HCT116 (cell line): Measurements from ENCODE around the gene IQCM. TPM values are rescaled to one million over a fixed set of nuclear protein-coding genes. Genes with fewer than 3 reads are reported as not detected.

Source experiments
- ATAC-seq: fragments of 200-7000 bp; cut with Tn5 transposase; 2 replicates; pipeline ENCODE4 v1.9.1; 2020; ENCODE audit warnings: mild to moderate bottlenecking, moderate library complexity
- BruUV-seq: library from RNA; stranded (reverse); fragments of 400-500 nt; replicated peaks from 2 replicates; lab custom pipeline; 2021; lab: Mats Ljungman, UMichigan
- CTCF ChIA-PET: fragments of 300-600 bp; sonication (Branson Sonifier 250); formaldehyde crosslinking; loops from one replicate; lab custom pipeline; 2021; ENCODE audit warnings: antibody characterized with exemption; lab: Charles Lee
- POLR2A ChIA-PET: fragments of 300-600, 350-600 bp; sonication (Branson Sonifier 250); formaldehyde crosslinking; loops from one replicate; lab custom pipeline; 2021; ENCODE audit warnings: antibody characterized with exemption; lab: Charles Lee
- RAD21 ChIA-PET, 2 experiments: fragments of 300-600 bp; sonication (Branson Sonifier 250); formaldehyde crosslinking; loops; one replicate each; lab custom pipeline; 2023; ENCODE audit warnings: low total read pairs in 2 of 2; ENCODE audit not compliant: uncharacterized antibody in 2 of 2, unreplicated experiment in 2 of 2, low non-redundant PET in 1 of 2; lab: Charles Lee
- DNase-seq: peaks from one replicate; pipeline ENCODE4 v3.0.0-alpha.2; 2010; ENCODE audit warnings: low read depth, low spot score
- H2AFZ ChIP-seq: fragments of 200-600 bp; shearing (Covaris generic), sonication (generic); 2 replicates; pipeline ENCODE4 v1.6.1; 2017; ENCODE audit warnings: low read depth, mixed run types, mixed read lengths, antibody characterized with exemption, low read length; ENCODE audit not compliant: poor library complexity, severe bottlenecking
- H3K27ac ChIP-seq: 2 replicates; pipeline ENCODE4 v1.5.1; 2012; ENCODE audit warnings: low read depth, low read length
- H3K27me3 ChIP-seq: fragments of 200-600 bp; sonication (generic); 2 replicates; pipeline ENCODE4 v1.6.1; 2016; ENCODE audit warnings: mixed run types, low read length, mixed read lengths; ENCODE audit not compliant: insufficient read depth
- H3K36me3 ChIP-seq, 2 experiments: fragments of 200-500 bp in 1 of 2; fragments of 200-600 bp in 1 of 2; sonication (Bioruptor generic) in 1 of 2; sonication (generic) in 1 of 2; 2 replicates each; pipeline versions ENCODE4 v1.5.1 to v1.6.1; 2014 to 2016; ENCODE audit warnings: low read length in 2 of 2, inconsistent platforms in 1 of 2, mixed read lengths in 1 of 2, mixed run types in 1 of 2; ENCODE audit not compliant: insufficient read depth in 2 of 2, control insufficient read depth in 1 of 2
- H3K4me1 ChIP-seq, 2 experiments: fragments of 200-600 bp in 1 of 2; sonication (generic) in 1 of 2; 2 replicates each; pipeline versions ENCODE4 v1.5.1 to v1.6.1; 2012 to 2017; ENCODE audit warnings: low read length in 2 of 2, inconsistent platforms in 1 of 2, mild to moderate bottlenecking in 1 of 2, mixed read lengths in 1 of 2, mixed run types in 1 of 2, moderate library complexity in 1 of 2; ENCODE audit not compliant: insufficient read depth in 2 of 2, control insufficient read depth in 1 of 2
- H3K4me2 ChIP-seq: fragments of 200-600 bp; sonication (generic); 2 replicates; pipeline ENCODE4 v1.6.1; 2017; ENCODE audit warnings: mixed run types, low read length, mixed read lengths
- H3K4me3 ChIP-seq, 2 experiments: fragments of 200-600 bp in 1 of 2; sonication (generic) in 1 of 2; replicated peaks in 1 of 2; 2 replicates each; pipeline ENCODE4 v1.5.1; 2011 to 2016; ENCODE audit warnings: low read length in 2 of 2, control low read depth in 1 of 2, low read depth in 1 of 2, mild to moderate bottlenecking in 1 of 2, mixed read lengths in 1 of 2, mixed run types in 1 of 2
- H3K79me2 ChIP-seq: fragments of 200-600 bp; sonication (generic); 2 replicates; pipeline ENCODE4 v1.6.1; 2017; ENCODE audit warnings: mild to moderate bottlenecking, mixed run types, low read length, moderate library complexity, mixed read lengths; ENCODE audit not compliant: insufficient read depth
- H3K9ac ChIP-seq: fragments of 200-600 bp; sonication (generic); 2 replicates; pipeline ENCODE4 v1.6.1; 2016; ENCODE audit warnings: low read length, mixed read lengths
- H3K9me2 ChIP-seq: fragments of 200-600 bp; sonication (generic), shearing (Covaris generic); 2 replicates; pipeline ENCODE4 v1.6.1; 2017; ENCODE audit warnings: mixed run types, mild to moderate bottlenecking, moderate library complexity; ENCODE audit not compliant: insufficient read depth
- H3K9me3 ChIP-seq, 2 experiments: fragments of 200-500 bp in 1 of 2; fragments of 200-600 bp in 1 of 2; sonication (Bioruptor generic) in 1 of 2; sonication (generic) in 1 of 2; 2 replicates each; pipeline ENCODE4 v1.6.1; 2014 to 2017; ENCODE audit warnings: low read length in 2 of 2, mixed read lengths in 2 of 2, inconsistent platforms in 1 of 2, low read depth in 1 of 2, mild to moderate bottlenecking in 1 of 2, mixed run types in 1 of 2, moderate library complexity in 1 of 2; ENCODE audit not compliant: control insufficient read depth in 1 of 2, insufficient read depth in 1 of 2
- H4K20me1 ChIP-seq: fragments of 200-600 bp; sonication (generic), shearing (Covaris generic); 2 replicates; pipeline ENCODE4 v1.6.1; 2017; ENCODE audit warnings: mixed run types, mild to moderate bottlenecking, moderate library complexity; ENCODE audit not compliant: insufficient read depth
- CBX3 ChIP-seq: IDR thresholded peaks from 2 replicates; pipeline ENCODE4 v1.6.1; 2012; ENCODE audit warnings: low read depth
- CEBPB ChIP-seq: IDR thresholded peaks from 2 replicates; pipeline ENCODE4 v1.6.1; 2012; ENCODE audit warnings: low read depth
- CTCF ChIP-seq, 3 experiments: fragments of 200-600 bp in 1 of 3; sonication (generic) in 1 of 3; IDR thresholded peaks in 2 of 3; conservative IDR thresholded peaks in 1 of 3; 2 replicates each; pipeline ENCODE4 v1.5.1; 2012 to 2017; ENCODE audit warnings: low read depth in 2 of 3, low read length in 2 of 3, antibody characterized with exemption in 1 of 3, borderline replicate concordance in 1 of 3, control low read depth in 1 of 3, mild to moderate bottlenecking in 1 of 3, mixed read lengths in 1 of 3, mixed run types in 1 of 3, moderate library complexity in 1 of 3; ENCODE audit not compliant: insufficient read depth in 1 of 3
- EGR1 ChIP-seq: IDR thresholded peaks from 2 replicates; pipeline ENCODE4 v1.6.1; 2012; ENCODE audit warnings: low read depth
- ELF1 ChIP-seq: IDR thresholded peaks from 2 replicates; pipeline ENCODE4 v1.6.1; 2012; ENCODE audit warnings: low read depth, borderline replicate concordance
- EZH2 ChIP-seq: fragments of 200-600 bp; sonication (generic); IDR thresholded peaks from 2 replicates; pipeline ENCODE4 v1.6.1; 2017; ENCODE audit warnings: antibody characterized with exemption, mixed run types
- EZH2phosphoT487 ChIP-seq: fragments of 200-600 bp; IDR thresholded peaks from 2 replicates; pipeline ENCODE4 v1.6.1; 2018; ENCODE audit warnings: antibody characterized with exemption, borderline replicate concordance
- FOSL1 ChIP-seq: IDR thresholded peaks from 2 replicates; pipeline ENCODE4 v1.6.1; 2012; ENCODE audit warnings: low read depth
- JUND ChIP-seq: IDR thresholded peaks from 2 replicates; pipeline ENCODE4 v1.6.1; 2012
- MAX ChIP-seq: IDR thresholded peaks from 2 replicates; pipeline ENCODE4 v1.6.1; 2012
- POLR2A ChIP-seq: IDR thresholded peaks from 2 replicates; pipeline ENCODE4 v1.7.0; 2011; ENCODE audit warnings: borderline replicate concordance; ENCODE audit not compliant: insufficient read depth, insufficient read length; ENCODE audit errors: extremely low read depth
- POLR2AphosphoS5 ChIP-seq: IDR thresholded peaks from 2 replicates; pipeline ENCODE4 v1.6.1; 2011; ENCODE audit warnings: mild to moderate bottlenecking, low read depth, low read length, moderate library complexity
- RAD21 ChIP-seq: IDR thresholded peaks from 2 replicates; pipeline ENCODE4 v1.6.1; 2012; ENCODE audit warnings: low read depth, mild to moderate bottlenecking
- SIN3A ChIP-seq: IDR thresholded peaks from 2 replicates; pipeline ENCODE4 v1.6.1; 2012; ENCODE audit warnings: low read depth
- SRF ChIP-seq: IDR thresholded peaks from 2 replicates; pipeline ENCODE4 v1.6.1; 2012; ENCODE audit warnings: low read depth
- TCF7L2 ChIP-seq: IDR thresholded peaks from 2 replicates; pipeline ENCODE4 v1.7.0; 2011; ENCODE audit warnings: borderline replicate concordance, inconsistent platforms; ENCODE audit not compliant: insufficient read depth, insufficient read length; ENCODE audit errors: extremely low read depth
- YY1 ChIP-seq: IDR thresholded peaks from 2 replicates; pipeline ENCODE4 v1.6.1; 2011; ENCODE audit warnings: low read length, low read depth, moderate library complexity, mild to moderate bottlenecking; ENCODE audit not compliant: insufficient replicate concordance; ENCODE audit errors: extremely low read depth
- ZFX ChIP-seq: fragments of 450-650 bp; IDR thresholded peaks from 2 replicates; pipeline ENCODE4 v1.6.1; 2017
- ZNF274 ChIP-seq: fragments of 200-500 bp; sonication (Bioruptor generic); IDR thresholded peaks from 2 replicates; pipeline ENCODE4 v1.6.1; 2014; ENCODE audit warnings: mild to moderate bottlenecking, low read depth, low read length, inconsistent platforms
- intact Hi-C: fragments of 100-400 bp; cut with micrococcal nuclease; formaldehyde crosslinking; loops from 2 replicates; pipeline ENCODE4 v1.10.0; 2022
- total RNA-seq: library from RNA; stranded (reverse); gene quantifications from one replicate; pipeline ENCODE4 v1.2.1, GENCODE V29; 2021; ENCODE audit not compliant: unreplicated experiment
- TF ChIP-seq, protein P1 (sequence below): IDR thresholded peaks from 2 replicates; pipeline ENCODE4 v1.6.1; 2011; ENCODE audit warnings: mild to moderate bottlenecking, low read length, moderate library complexity; ENCODE audit not compliant: insufficient replicate concordance; ENCODE audit errors: extremely low read depth
- TF ChIP-seq, protein P2 (sequence below): IDR thresholded peaks from 2 replicates; pipeline ENCODE4 v1.6.1; 2012; ENCODE audit warnings: low read depth
- TF ChIP-seq, protein P3 (sequence below): IDR thresholded peaks from 2 replicates; pipeline ENCODE4 v1.6.1; 2012

IQCM gene
- total RNA-seq, 1 experiment from 2014 or later, result 0.20 TPM

DNA sequence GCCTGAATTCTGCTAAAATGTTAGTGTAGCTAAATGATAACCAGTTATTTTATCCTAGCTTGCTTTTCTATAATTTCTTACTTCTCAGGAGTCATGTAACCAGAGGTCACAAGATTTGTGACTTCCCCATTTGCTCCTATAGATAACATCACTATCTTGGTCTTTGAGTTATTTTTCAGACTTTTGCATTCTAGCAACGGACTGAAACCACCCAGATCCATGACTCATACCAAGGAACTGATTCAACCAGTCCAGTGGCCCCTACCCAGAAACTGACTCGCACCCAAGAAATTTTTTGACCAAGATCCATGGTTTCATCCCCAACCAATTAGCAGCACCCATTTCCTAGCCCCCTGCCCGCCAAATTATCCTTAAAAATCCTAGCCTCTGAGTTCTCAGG is 50.0 kb downstream of the IQCM start:
- ChIA-PET RAD21 (no interaction called here), POLR2A (no interaction called here), CTCF (no interaction called here)
- Histone ChIP-seq H3K79me2 (no peaks in the 10 kb centered on the region), H4K20me1 (no peaks in the 10 kb centered on the region), H3K27ac (no peak overlapping the region), H3K9me2 (no peaks in the 10 kb centered on the region), H3K36me3 (no peaks in the 10 kb centered on the region), H3K4me2 (peak overlapping the region; percentile 37), H3K27me3 (no peaks in the 10 kb centered on the region), H2AFZ (peak overlapping the region; percentile 85), H3K9me3 (no peaks in the 10 kb centered on the region), H3K4me3 (no peak overlapping the region), H3K4me1 (peaks cover 0 to 12% of the 10 kb centered on the region in 2 experiments; a peak in 2 of 4 replicates), H3K9ac (no peak overlapping the region)
- BruUV-seq, result no TSS peak
- ATAC-seq (peak; percentile 59), DNase-seq (peak; percentile 18)
- intact Hi-C loops, result no loop called here
- TF ChIP-seq POLR2AphosphoS5, result no peak
- no peak for TF ChIP-seq ELF1
- peak; percentile 85 for TF ChIP-seq FOSL1
- TF ChIP-seq ZFX, result no peak
- no peak for TF ChIP-seq EGR1
- TF ChIP-seq SRF, result 0 out of 2 replicates have a peak, but pooled peaks have one; percentile 26
- TF ChIP-seq, protein P1, sequence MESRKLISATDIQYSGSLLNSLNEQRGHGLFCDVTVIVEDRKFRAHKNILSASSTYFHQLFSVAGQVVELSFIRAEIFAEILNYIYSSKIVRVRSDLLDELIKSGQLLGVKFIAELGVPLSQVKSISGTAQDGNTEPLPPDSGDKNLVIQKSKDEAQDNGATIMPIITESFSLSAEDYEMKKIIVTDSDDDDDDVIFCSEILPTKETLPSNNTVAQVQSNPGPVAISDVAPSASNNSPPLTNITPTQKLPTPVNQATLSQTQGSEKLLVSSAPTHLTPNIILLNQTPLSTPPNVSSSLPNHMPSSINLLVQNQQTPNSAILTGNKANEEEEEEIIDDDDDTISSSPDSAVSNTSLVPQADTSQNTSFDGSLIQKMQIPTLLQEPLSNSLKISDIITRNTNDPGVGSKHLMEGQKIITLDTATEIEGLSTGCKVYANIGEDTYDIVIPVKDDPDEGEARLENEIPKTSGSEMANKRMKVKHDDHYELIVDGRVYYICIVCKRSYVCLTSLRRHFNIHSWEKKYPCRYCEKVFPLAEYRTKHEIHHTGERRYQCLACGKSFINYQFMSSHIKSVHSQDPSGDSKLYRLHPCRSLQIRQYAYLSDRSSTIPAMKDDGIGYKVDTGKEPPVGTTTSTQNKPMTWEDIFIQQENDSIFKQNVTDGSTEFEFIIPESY, result no peak
- TF ChIP-seq YY1, result no peak
- TF ChIP-seq RAD21, result no peak
- no peak for TF ChIP-seq CEBPB
- TF ChIP-seq JUND, result peak; percentile 75
- TF ChIP-seq, protein P2, sequence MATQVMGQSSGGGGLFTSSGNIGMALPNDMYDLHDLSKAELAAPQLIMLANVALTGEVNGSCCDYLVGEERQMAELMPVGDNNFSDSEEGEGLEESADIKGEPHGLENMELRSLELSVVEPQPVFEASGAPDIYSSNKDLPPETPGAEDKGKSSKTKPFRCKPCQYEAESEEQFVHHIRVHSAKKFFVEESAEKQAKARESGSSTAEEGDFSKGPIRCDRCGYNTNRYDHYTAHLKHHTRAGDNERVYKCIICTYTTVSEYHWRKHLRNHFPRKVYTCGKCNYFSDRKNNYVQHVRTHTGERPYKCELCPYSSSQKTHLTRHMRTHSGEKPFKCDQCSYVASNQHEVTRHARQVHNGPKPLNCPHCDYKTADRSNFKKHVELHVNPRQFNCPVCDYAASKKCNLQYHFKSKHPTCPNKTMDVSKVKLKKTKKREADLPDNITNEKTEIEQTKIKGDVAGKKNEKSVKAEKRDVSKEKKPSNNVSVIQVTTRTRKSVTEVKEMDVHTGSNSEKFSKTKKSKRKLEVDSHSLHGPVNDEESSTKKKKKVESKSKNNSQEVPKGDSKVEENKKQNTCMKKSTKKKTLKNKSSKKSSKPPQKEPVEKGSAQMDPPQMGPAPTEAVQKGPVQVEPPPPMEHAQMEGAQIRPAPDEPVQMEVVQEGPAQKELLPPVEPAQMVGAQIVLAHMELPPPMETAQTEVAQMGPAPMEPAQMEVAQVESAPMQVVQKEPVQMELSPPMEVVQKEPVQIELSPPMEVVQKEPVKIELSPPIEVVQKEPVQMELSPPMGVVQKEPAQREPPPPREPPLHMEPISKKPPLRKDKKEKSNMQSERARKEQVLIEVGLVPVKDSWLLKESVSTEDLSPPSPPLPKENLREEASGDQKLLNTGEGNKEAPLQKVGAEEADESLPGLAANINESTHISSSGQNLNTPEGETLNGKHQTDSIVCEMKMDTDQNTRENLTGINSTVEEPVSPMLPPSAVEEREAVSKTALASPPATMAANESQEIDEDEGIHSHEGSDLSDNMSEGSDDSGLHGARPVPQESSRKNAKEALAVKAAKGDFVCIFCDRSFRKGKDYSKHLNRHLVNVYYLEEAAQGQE, result no peak
- TF ChIP-seq EZH2, result no peak
- TF ChIP-seq SIN3A, result no peak
- TF ChIP-seq, protein P3, sequence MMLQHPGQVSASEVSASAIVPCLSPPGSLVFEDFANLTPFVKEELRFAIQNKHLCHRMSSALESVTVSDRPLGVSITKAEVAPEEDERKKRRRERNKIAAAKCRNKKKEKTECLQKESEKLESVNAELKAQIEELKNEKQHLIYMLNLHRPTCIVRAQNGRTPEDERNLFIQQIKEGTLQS, result no peak
- TF ChIP-seq ZNF274, result no peak
- TF ChIP-seq MAX, result no peak
- TF ChIP-seq EZH2phosphoT487, result no peak
- no peak for TF ChIP-seq CTCF (IDR thresholded peaks at IDR 0.05 in 2 of 3, conservative IDR thresholded peaks at IDR 0.05 in 1 of 3; ENCODE audit: borderline replicate concordance in 1 of 3, insufficient read depth in 1 of 3, low read depth in 2 of 3, low read length in 2 of 3)
- peak; percentile 18; the same call in 1 of the 2 replicates for TF ChIP-seq CBX3
- no peak for TF ChIP-seq POLR2A
- no peak for TF ChIP-seq TCF7L2
